Lower lobe of right lung (tissue), 2 donors: Measurements from ENCODE around the gene GSK3B. TPM values are rescaled to one million over a fixed set of nuclear protein-coding genes. Genes with fewer than 3 reads are reported as not detected.

Experiments
- ATAC-seq, 2 donors: fragments of 200-7000 bp; cut with Tn5 transposase; one replicate each; pipeline ENCODE4 v1.9.1; 2020 to 2022; ENCODE audit warnings: mild to moderate bottlenecking in 2 of 2, moderate library complexity in 2 of 2
- DNase-seq: peaks from one replicate; pipeline ENCODE4 v3.0.0-alpha.2; 2020
- H3K27ac ChIP-seq: fragments of 200-600 bp; one replicate; pipeline ENCODE4 v1.8.0; 2022
- H3K27me3 ChIP-seq: fragments of 200-600 bp; one replicate; pipeline ENCODE4 v1.8.0; 2022; ENCODE audit warnings: low read depth
- H3K36me3 ChIP-seq: fragments of 200-600 bp; one replicate; pipeline ENCODE4 v1.8.0; 2022; ENCODE audit warnings: mild to moderate bottlenecking
- H3K4me1 ChIP-seq: fragments of 200-600 bp; one replicate; pipeline ENCODE4 v1.8.0; 2022
- H3K4me3 ChIP-seq: fragments of 200-600 bp; one replicate; pipeline ENCODE4 v1.8.0; 2022; ENCODE audit warnings: mild to moderate bottlenecking
- H3K9me3 ChIP-seq: fragments of 200-600 bp; one replicate; pipeline ENCODE4 v1.8.0; 2022
- intact Hi-C: fragments of 100-400 bp; cut with DNase I; formaldehyde crosslinking; loops from one replicate; pipeline ENCODE4 v1.11.0; 2022
- total RNA-seq: library from RNA; stranded (reverse); fragmentation: NEBNext Ultra II Directional; extraction: Animal tissue kit (Norgen Biotek cat#: 25700); gene quantifications from one replicate; pipeline ENCODE4 v1.2.1, GENCODE V29; 2021
- TF ChIP-seq, protein P1 (sequence below): fragments of 200-600 bp; IDR thresholded peaks from one replicate; pipeline ENCODE4 v1.8.0; 2022; ENCODE audit warnings: antibody characterized with exemption, mild to moderate bottlenecking
- donor health status: DM: no; HTN: yes; CAD: no; lungs with severe emphysema.

The GSK3B gene
- total RNA-seq, 1 donor from 2014 or later = 48.4 TPM

DNA sequence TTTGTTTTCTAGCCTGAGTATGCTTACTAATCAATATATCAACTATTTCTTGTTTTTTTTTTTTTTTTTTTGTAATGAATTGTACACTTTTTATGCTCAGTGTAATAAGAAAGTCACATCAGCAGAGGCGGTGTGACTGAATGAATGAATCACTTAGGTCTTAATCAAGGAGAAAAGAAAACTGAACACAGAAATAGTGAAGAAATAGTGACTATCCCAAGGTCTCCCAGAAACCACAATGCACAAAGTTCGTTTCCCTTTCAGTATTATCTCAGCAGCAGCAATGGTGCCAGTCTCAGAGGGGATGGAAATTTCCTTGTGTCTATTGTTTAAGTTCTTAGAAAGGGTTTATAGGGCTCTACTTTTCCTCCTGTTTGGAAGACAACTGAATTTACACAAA is 231.6 kb downstream of the GSK3B start:
- H3K4me1 ChIP-seq = no peaks in the 10 kb centered on the region

DNA sequence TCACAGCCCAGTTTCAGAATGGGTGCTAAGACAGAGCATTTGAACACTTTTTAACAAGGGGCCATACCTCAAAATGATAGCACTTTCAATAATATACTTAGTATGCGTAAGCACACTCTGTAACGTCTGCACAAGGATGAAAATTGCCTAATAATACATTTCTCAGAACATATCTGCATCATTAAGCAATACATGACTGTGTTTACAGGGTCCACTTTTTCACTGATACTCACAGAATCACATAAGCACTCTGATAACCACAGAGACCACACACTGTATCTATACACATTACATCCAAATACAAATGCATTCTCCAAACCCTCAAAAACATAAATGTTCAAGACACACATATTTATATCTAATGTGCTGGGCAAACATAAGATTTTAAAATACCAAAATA is 232.6 kb downstream of the GSK3B start:
- no peak overlapping the region for H3K4me3 ChIP-seq

More for the DNA sequence above, 231.6 kb downstream of the GSK3B start:
- intact Hi-C loops = no loop called here
- H3K36me3 ChIP-seq = peaks cover 24% of the 10 kb centered on the region
- DNase-seq = no peak
- ATAC-seq = no peak
- TF ChIP-seq, protein P1, sequence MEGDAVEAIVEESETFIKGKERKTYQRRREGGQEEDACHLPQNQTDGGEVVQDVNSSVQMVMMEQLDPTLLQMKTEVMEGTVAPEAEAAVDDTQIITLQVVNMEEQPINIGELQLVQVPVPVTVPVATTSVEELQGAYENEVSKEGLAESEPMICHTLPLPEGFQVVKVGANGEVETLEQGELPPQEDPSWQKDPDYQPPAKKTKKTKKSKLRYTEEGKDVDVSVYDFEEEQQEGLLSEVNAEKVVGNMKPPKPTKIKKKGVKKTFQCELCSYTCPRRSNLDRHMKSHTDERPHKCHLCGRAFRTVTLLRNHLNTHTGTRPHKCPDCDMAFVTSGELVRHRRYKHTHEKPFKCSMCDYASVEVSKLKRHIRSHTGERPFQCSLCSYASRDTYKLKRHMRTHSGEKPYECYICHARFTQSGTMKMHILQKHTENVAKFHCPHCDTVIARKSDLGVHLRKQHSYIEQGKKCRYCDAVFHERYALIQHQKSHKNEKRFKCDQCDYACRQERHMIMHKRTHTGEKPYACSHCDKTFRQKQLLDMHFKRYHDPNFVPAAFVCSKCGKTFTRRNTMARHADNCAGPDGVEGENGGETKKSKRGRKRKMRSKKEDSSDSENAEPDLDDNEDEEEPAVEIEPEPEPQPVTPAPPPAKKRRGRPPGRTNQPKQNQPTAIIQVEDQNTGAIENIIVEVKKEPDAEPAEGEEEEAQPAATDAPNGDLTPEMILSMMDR = no peak
- H3K27ac ChIP-seq = no peak overlapping the region
- H3K9me3 ChIP-seq = no peaks in the 10 kb centered on the region
- no peaks in the 10 kb centered on the region for H3K27me3 ChIP-seq
- H3K4me3 ChIP-seq = no peak overlapping the region

DNA sequence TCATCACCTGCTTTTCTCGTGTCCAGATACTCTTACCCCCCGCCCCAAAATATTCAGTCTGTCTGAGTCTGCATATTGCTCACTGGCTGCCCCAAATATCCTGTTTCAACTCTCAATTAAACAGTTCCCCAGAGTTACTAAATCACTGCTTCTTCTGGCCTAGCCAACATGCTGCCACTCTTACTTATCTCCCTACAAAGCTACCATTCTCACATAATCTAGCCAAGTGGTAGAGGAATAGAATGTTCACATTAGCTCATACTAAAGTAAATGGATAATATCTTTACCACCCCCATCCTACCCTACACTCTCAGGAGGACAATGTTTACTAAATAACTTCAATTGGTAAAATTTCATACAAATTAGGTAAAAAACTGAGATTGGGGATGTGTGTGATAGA is 234.5 kb downstream of the GSK3B start:
- Histone ChIP-seq H3K4me1 (no peaks in the 10 kb centered on the region), H3K36me3 (peaks cover 29% of the 10 kb centered on the region), H3K27ac (no peak overlapping the region), H3K27me3 (no peaks in the 10 kb centered on the region), H3K9me3 (no peaks in the 10 kb centered on the region), H3K4me3 (no peak overlapping the region)
- no peak for DNase-seq
- TF ChIP-seq, protein P1 = no peak
- ATAC-seq = no peak
- intact Hi-C loops = no loop called here

More for the DNA sequence above, 232.6 kb downstream of the GSK3B start:
- ATAC-seq = no peak
- Histone ChIP-seq H3K36me3 (peaks cover 29% of the 10 kb centered on the region), H3K9me3 (no peaks in the 10 kb centered on the region), H3K27ac (no peak overlapping the region), H3K4me1 (no peaks in the 10 kb centered on the region), H3K27me3 (no peaks in the 10 kb centered on the region)
- TF ChIP-seq, protein P1 = no peak
- intact Hi-C loops = no loop called here
- no peak for DNase-seq

DNA sequence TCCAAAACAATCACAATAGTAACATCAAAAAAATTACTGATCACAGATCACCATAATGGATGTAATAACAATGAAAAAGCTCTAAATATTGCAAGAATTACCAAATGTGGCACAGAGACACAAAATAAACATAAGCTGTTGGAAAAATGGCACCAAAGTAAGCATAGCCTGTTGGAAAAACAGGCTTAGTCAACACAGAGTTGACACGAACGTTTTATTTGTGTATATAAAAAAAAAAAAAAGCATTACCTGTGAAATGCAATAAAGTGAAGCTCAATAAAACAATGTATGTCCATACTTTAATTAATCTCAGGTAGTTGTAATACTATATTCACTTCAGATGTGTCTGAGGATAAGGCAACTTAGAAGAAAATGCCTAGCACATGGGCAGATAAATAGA is 235.3 kb downstream of the GSK3B start:
- Histone ChIP-seq H3K27me3 (no peaks in the 10 kb centered on the region), H3K4me1 (no peaks in the 10 kb centered on the region), H3K9me3 (no peaks in the 10 kb centered on the region), H3K36me3 (peaks cover 29% of the 10 kb centered on the region), H3K27ac (no peak overlapping the region), H3K4me3 (no peak overlapping the region)
- TF ChIP-seq, protein P1 = no peak
- ATAC-seq (no peak), DNase-seq (no peak)
- intact Hi-C loops = no loop called here

DNA sequence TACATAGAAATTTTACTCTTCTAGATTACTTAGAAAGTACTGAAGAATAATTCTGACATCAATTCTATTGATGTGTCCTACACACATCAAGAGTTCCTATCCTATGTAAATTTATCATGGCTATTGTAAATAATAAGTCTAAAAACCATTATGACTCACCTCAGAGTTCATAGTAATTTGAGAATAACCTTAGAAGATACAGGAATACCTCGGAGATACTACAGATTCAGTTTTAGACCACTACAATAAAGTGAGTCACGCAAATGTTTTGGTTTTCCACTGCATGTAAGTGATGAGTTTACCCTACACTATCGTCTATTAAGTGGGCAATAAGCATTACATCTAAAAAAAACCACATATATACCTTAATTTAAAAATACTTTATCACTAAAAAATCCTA is 237.6 kb downstream of the GSK3B start:
- H3K9me3 ChIP-seq = no peaks in the 10 kb centered on the region
- H3K27me3 ChIP-seq = no peaks in the 10 kb centered on the region
- H3K4me1 ChIP-seq = no peaks in the 10 kb centered on the region
- peaks cover 15% of the 10 kb centered on the region for H3K36me3 ChIP-seq
- no peak for ATAC-seq
- no peak overlapping the region for H3K4me3 ChIP-seq
- intact Hi-C loops = no loop called here
- no peak overlapping the region for H3K27ac ChIP-seq
- DNase-seq = no peak
- TF ChIP-seq, protein P1 = no peak

DNA sequence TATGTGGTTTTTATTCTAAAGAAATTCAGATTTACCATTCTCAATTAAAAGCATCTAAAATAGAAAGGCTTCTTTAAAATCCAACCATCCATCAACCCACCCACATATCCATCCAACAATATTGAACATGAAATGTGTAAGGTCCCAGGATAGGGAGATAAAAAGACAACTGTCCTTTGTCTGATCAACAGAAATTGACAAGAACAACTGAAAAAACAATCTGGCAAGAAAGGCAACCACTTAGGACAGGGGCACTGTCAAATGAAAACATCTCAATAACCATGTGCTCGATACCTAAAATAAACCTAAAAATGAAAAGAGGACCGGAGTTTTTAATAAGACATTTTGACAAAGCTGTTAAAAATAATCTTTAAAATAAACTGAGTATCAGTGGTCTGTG is 245.1 kb downstream of the GSK3B start:
- DNase-seq (no peak), ATAC-seq (no peak)
- Histone ChIP-seq H3K4me3 (no peak overlapping the region), H3K4me1 (no peaks in the 10 kb centered on the region), H3K27me3 (no peaks in the 10 kb centered on the region), H3K27ac (no peak overlapping the region), H3K36me3 (no peaks in the 10 kb centered on the region), H3K9me3 (no peaks in the 10 kb centered on the region)
- TF ChIP-seq, protein P1 = no peak
- intact Hi-C loops = no loop called here
